Panc1 (cell line): ENCODE results near the gene ST3GAL5. TPM values are rescaled to one million over a fixed set of nuclear protein-coding genes. Genes with fewer than 3 reads are reported as not detected.

Experiments used
- ATAC-seq: fragments of 200-7000 bp; cut with Tn5 transposase; 2 replicates; pipeline ENCODE4 v1.9.1; 2020; ENCODE audit warnings: mild to moderate bottlenecking, moderate library complexity
- BruUV-seq: library from RNA; stranded (reverse); fragments of 400-500 nt; replicated peaks from 2 replicates; lab custom pipeline; 2021; lab: Mats Ljungman, UMichigan
- CTCF ChIA-PET: fragments of 300-600 bp; sonication (Branson Sonifier 250); formaldehyde crosslinking; loops from one replicate; lab custom pipeline; 2022; ENCODE audit warnings: antibody characterized with exemption; lab: Charles Lee
- POLR2A ChIA-PET: fragments of 300-600 bp; sonication (Branson Sonifier 250); formaldehyde crosslinking; loops from one replicate; lab custom pipeline; 2022; ENCODE audit warnings: antibody characterized with exemption; lab: Charles Lee
- DNase-seq: peaks from one replicate; pipeline ENCODE4 v3.0.0-alpha.2; 2010; ENCODE audit warnings: low read depth, low spot score
- H3K27ac ChIP-seq: 2 replicates; pipeline ENCODE4 v1.5.1; 2011; ENCODE audit warnings: mild to moderate bottlenecking, low read length, inconsistent platforms
- H3K27me3 ChIP-seq: fragments of 200-500 bp; sonication (Bioruptor generic); 2 replicates; pipeline ENCODE4 v1.6.0; 2014; ENCODE audit warnings: low read length, inconsistent platforms; ENCODE audit not compliant: control insufficient read depth, insufficient read depth
- H3K36me3 ChIP-seq: fragments of 200-500 bp; sonication (Bioruptor generic); 2 replicates; pipeline ENCODE4 v1.5.1; 2014; ENCODE audit warnings: inconsistent platforms, mild to moderate bottlenecking, low read length, moderate library complexity; ENCODE audit not compliant: control insufficient read depth, insufficient read depth
- H3K4me1 ChIP-seq: 2 replicates; pipeline ENCODE4 v1.5.1; 2011; ENCODE audit warnings: inconsistent platforms, mild to moderate bottlenecking, low read length, moderate library complexity; ENCODE audit not compliant: control insufficient read depth, insufficient read depth
- H3K4me3 ChIP-seq, 2 experiments: 2 replicates each; pipeline ENCODE4 v1.5.1; 2011 to 2012; ENCODE audit warnings: low read depth in 2 of 2, low read length in 2 of 2, mild to moderate bottlenecking in 2 of 2, inconsistent platforms in 1 of 2, moderate library complexity in 1 of 2
- H3K9me3 ChIP-seq: fragments of 200-500 bp; sonication (Bioruptor generic); 2 replicates; pipeline ENCODE4 v1.5.1; 2014; ENCODE audit warnings: low read depth, mild to moderate bottlenecking, inconsistent platforms, low read length, moderate library complexity; ENCODE audit not compliant: control insufficient read depth, insufficient read depth
- POLR2AphosphoS5 ChIP-seq: IDR thresholded peaks from 2 replicates; pipeline ENCODE4 v1.6.1; 2012; ENCODE audit warnings: mild to moderate bottlenecking, low read depth, low read length, moderate library complexity
- SIN3A ChIP-seq: IDR thresholded peaks from 2 replicates; pipeline ENCODE4 v1.6.1; 2012; ENCODE audit warnings: low read depth, mild to moderate bottlenecking, low read length, moderate library complexity, borderline replicate concordance; ENCODE audit not compliant: insufficient read depth
- TCF7L2 ChIP-seq: IDR thresholded peaks from 2 replicates; pipeline ENCODE4 v1.6.1; 2011; ENCODE audit warnings: mild to moderate bottlenecking, low read depth, low read length, inconsistent platforms
- in situ Hi-C: cut with HindIII; loops from 2 replicates; pipeline ENCODE4 v1.10.0; 2016; ENCODE audit warnings: low sequenced_read_pairs, low pct_unique_long_range_greater_than_20kb
- intact Hi-C: fragments of 100-400 bp; cut with micrococcal nuclease; formaldehyde crosslinking; loops from one replicate; pipeline ENCODE4 v1.10.0; 2022; ENCODE audit not compliant: unreplicated experiment
- total RNA-seq: library from RNA; stranded (reverse); gene quantifications from one replicate; pipeline ENCODE4 v1.2.1, GENCODE V29; 2021; ENCODE audit not compliant: unreplicated experiment
- TF ChIP-seq, protein P1 (sequence below): fragments of 450-650 bp; IDR thresholded peaks from 2 replicates; pipeline ENCODE4 v1.5.1; 2017; ENCODE audit warnings: mild to moderate bottlenecking
- TF ChIP-seq, protein P2 (sequence below), 2 experiments: IDR thresholded peaks; 2 replicates each; pipeline ENCODE4 v1.6.1; 2011 to 2012; ENCODE audit warnings: low read depth in 2 of 2, control low read depth in 1 of 2, low read length in 1 of 2, mild to moderate bottlenecking in 1 of 2, moderate library complexity in 1 of 2; ENCODE audit not compliant: insufficient read depth in 1 of 2

Gene ST3GAL5
- total RNA-seq, 1 experiment from 2014 or later, result 5.0 TPM

GRCh38 chr2:85847051-85847588, 41.7 kb downstream of the ST3GAL5 start:
- CTCF ChIA-PET, result no interaction called here

DNA sequence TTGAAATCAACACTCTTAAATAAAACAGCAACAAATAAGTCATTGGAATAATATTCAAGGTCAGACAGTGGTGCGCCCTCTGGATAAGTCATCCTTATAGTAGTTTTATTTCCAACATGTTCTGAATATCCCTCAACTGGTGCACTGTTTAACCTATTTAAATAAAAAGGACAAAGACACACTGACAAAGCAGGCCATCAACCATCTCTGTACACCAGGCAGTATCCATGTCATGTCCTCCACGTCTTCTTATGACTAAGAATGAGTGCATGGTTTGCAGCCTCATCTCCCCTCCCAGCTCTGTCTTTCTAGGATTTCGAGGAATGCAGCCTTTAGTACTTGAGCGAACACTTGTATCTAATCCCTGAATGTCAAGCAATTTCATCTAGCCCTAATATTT, 42.4 kb downstream of the ST3GAL5 start:
- Histone ChIP-seq H3K9me3 (no peaks in the 10 kb centered on the region), H3K4me1 (no peaks in the 10 kb centered on the region), H3K27me3 (no peaks in the 10 kb centered on the region; the same call in 1 of the 2 replicates), H3K4me3 (no peak overlapping the region), H3K36me3 (no peaks in the 10 kb centered on the region), H3K27ac (no peak overlapping the region)
- ChIA-PET POLR2A (no interaction called here), CTCF (no interaction called here)
- in situ Hi-C loops, result no loop called here
- intact Hi-C loops, result no loop called here
- BruUV-seq, result no TSS peak
- no peak for ATAC-seq
- DNase-seq, result no peak
- TF ChIP-seq, protein P1, sequence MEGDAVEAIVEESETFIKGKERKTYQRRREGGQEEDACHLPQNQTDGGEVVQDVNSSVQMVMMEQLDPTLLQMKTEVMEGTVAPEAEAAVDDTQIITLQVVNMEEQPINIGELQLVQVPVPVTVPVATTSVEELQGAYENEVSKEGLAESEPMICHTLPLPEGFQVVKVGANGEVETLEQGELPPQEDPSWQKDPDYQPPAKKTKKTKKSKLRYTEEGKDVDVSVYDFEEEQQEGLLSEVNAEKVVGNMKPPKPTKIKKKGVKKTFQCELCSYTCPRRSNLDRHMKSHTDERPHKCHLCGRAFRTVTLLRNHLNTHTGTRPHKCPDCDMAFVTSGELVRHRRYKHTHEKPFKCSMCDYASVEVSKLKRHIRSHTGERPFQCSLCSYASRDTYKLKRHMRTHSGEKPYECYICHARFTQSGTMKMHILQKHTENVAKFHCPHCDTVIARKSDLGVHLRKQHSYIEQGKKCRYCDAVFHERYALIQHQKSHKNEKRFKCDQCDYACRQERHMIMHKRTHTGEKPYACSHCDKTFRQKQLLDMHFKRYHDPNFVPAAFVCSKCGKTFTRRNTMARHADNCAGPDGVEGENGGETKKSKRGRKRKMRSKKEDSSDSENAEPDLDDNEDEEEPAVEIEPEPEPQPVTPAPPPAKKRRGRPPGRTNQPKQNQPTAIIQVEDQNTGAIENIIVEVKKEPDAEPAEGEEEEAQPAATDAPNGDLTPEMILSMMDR, result no peak
- TF ChIP-seq, protein P2, sequence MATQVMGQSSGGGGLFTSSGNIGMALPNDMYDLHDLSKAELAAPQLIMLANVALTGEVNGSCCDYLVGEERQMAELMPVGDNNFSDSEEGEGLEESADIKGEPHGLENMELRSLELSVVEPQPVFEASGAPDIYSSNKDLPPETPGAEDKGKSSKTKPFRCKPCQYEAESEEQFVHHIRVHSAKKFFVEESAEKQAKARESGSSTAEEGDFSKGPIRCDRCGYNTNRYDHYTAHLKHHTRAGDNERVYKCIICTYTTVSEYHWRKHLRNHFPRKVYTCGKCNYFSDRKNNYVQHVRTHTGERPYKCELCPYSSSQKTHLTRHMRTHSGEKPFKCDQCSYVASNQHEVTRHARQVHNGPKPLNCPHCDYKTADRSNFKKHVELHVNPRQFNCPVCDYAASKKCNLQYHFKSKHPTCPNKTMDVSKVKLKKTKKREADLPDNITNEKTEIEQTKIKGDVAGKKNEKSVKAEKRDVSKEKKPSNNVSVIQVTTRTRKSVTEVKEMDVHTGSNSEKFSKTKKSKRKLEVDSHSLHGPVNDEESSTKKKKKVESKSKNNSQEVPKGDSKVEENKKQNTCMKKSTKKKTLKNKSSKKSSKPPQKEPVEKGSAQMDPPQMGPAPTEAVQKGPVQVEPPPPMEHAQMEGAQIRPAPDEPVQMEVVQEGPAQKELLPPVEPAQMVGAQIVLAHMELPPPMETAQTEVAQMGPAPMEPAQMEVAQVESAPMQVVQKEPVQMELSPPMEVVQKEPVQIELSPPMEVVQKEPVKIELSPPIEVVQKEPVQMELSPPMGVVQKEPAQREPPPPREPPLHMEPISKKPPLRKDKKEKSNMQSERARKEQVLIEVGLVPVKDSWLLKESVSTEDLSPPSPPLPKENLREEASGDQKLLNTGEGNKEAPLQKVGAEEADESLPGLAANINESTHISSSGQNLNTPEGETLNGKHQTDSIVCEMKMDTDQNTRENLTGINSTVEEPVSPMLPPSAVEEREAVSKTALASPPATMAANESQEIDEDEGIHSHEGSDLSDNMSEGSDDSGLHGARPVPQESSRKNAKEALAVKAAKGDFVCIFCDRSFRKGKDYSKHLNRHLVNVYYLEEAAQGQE (IDR thresholded peaks at IDR 0.05; ENCODE audit: insufficient read depth in 1 of 2, low read depth in 2 of 2, low read length in 1 of 2), result no peak
- TF ChIP-seq SIN3A (no peak), POLR2AphosphoS5 (no peak), TCF7L2 (no peak)

More at GRCh38 chr2:85847051-85847588, 41.7 kb downstream of the ST3GAL5 start:
- intact Hi-C loops (no loop called here), in situ Hi-C loops (no loop called here)
- Histone ChIP-seq H3K9me3 (no peaks in the 10 kb centered on the region), H3K4me1 (no peaks in the 10 kb centered on the region), H3K27me3 (no peaks in the 10 kb centered on the region; the same call in 1 of the 2 replicates), H3K36me3 (no peaks in the 10 kb centered on the region), H3K27ac (no peak overlapping the region), H3K4me3 (no peak overlapping the region)
- DNase-seq (no peak), ATAC-seq (no peak)
- BruUV-seq, result no TSS peak
- POLR2A ChIA-PET, result no interaction called here
- TF ChIP-seq SIN3A, result no peak
- TF ChIP-seq TCF7L2, result no peak
- TF ChIP-seq POLR2AphosphoS5, result no peak
- TF ChIP-seq, protein P1, result no peak
- TF ChIP-seq, protein P2 (IDR thresholded peaks at IDR 0.05; ENCODE audit: insufficient read depth in 1 of 2, low read depth in 2 of 2, low read length in 1 of 2), result no peak
